Jurkat, Clone E6-1 (cell line): ENCODE measurements around the gene ADARB2.
"Not testable (repeated sequence)": the region's sequence is repeated elsewhere in the genome, so short reads cannot be mapped to it uniquely, and the experiment has no call there.

ENCODE experiments used
- DNase-seq: peaks from one replicate; pipeline ENCODE4 v3.0.0-alpha.2; 2011; ENCODE audit warnings: low read depth, low spot score
- H3K4me3 ChIP-seq: 2 replicates; pipeline ENCODE4 v1.5.1; 2011; ENCODE audit warnings: mild to moderate bottlenecking, low read length, control low read depth, moderate library complexity

The ADARB2 gene

GRCh38 chr10:1366811-1367425 is 370.4 kb downstream of the ADARB2 start:
- DNase-seq = no peak
- no peak overlapping the region for H3K4me3 ChIP-seq

- H3K4me3 ChIP-seq = no peak overlapping the region
- DNase-seq = no peak
Observed at GRCh38 chr10:1366322-1366691, 371.0 kb downstream of the ADARB2 start.

- no peak for DNase-seq
- no peak overlapping the region for H3K4me3 ChIP-seq
Observed at GRCh38 chr10:1365540-1366321, 371.6 kb downstream of the ADARB2 start.

GRCh38 chr10:1364151-1364910 is 373.0 kb downstream of the ADARB2 start:
- DNase-seq = no peak
- H3K4me3 ChIP-seq = no peak overlapping the region

- no peak overlapping the region for H3K4me3 ChIP-seq
- no peak for DNase-seq
Observed at GRCh38 chr10:1363446-1364121, 373.7 kb downstream of the ADARB2 start.

- H3K4me3 ChIP-seq = no peak overlapping the region
- DNase-seq = no peak
Observed at GRCh38 chr10:1362589-1363445, 374.5 kb downstream of the ADARB2 start.

GRCh38 chr10:1361411-1362105 is 375.8 kb downstream of the ADARB2 start:
- no peak for DNase-seq
- H3K4me3 ChIP-seq = no peak overlapping the region

- H3K4me3 ChIP-seq = no peak overlapping the region
- no peak for DNase-seq
Observed at GRCh38 chr10:1360558-1361164, 376.7 kb downstream of the ADARB2 start.

- no peak for DNase-seq
- H3K4me3 ChIP-seq = no peak overlapping the region
Observed at GRCh38 chr10:1360011-1360557, 377.2 kb downstream of the ADARB2 start.

- DNase-seq = no peak
- no peak overlapping the region for H3K4me3 ChIP-seq
Observed at GRCh38 chr10:1359626-1359955, 377.7 kb downstream of the ADARB2 start.

- peak; percentile 46 for DNase-seq
- H3K4me3 ChIP-seq = no peak overlapping the region
Observed at GRCh38 chr10:1358860-1359625, 378.3 kb downstream of the ADARB2 start.

GRCh38 chr10:1358147-1358546 is 379.2 kb downstream of the ADARB2 start:
- H3K4me3 ChIP-seq = no peak overlapping the region
- DNase-seq = no peak

GRCh38 chr10:1356349-1356748 is 381.0 kb downstream of the ADARB2 start:
- no peak for DNase-seq
- no peak overlapping the region for H3K4me3 ChIP-seq

- DNase-seq = no peak
- H3K4me3 ChIP-seq = no peak overlapping the region
Observed at GRCh38 chr10:1354809-1355710, 382.3 kb downstream of the ADARB2 start.

GRCh38 chr10:1352296-1352695 is 385.0 kb downstream of the ADARB2 start:
- not testable (repeated sequence) for H3K4me3 ChIP-seq, DNase-seq

GRCh38 chr10:1348773-1349050 is 388.6 kb downstream of the ADARB2 start:
- no peak for DNase-seq
- H3K4me3 ChIP-seq = no peak overlapping the region
